HEK293 (cell line): ENCODE data around the gene PLCE1.
"Not testable (repeated sequence)": the region's sequence is repeated elsewhere in the genome, so short reads cannot be mapped to it uniquely, and the experiment has no call there.

ENCODE experiments used
- CTCF ChIA-PET: fragments of 350-600 bp; formaldehyde crosslinking; extraction: SDS; loops from one replicate; lab custom pipeline; 2021; ENCODE audit warnings: antibody characterized with exemption; lab: Yijun Ruan, JAX
- POLR2A ChIA-PET: fragments of 300-600 bp; formaldehyde crosslinking; extraction: SDS; loops from one replicate; lab custom pipeline; 2020; ENCODE audit warnings: antibody characterized with exemption, inconsistent platforms; lab: Yijun Ruan, JAX
- H3K27ac ChIP-seq: fragments of 200-500 bp; sonication (Bioruptor generic); 2 replicates; pipeline ENCODE4 v1.5.1; 2014; ENCODE audit warnings: low read depth, low read length, control low read depth, inconsistent platforms; ENCODE audit errors: extremely low read depth
- H3K36me3 ChIP-seq, 2 experiments: fragments of 200-500 bp in 1 of 2; sonication (Bioruptor generic) in 1 of 2; 1 replicate in 1 of 2; 2 replicates in 1 of 2; pipeline ENCODE4 v1.5.1; 2014 to 2017; ENCODE audit warnings: inconsistent platforms in 2 of 2, low read length in 2 of 2; ENCODE audit not compliant: control insufficient read depth in 2 of 2, insufficient read depth in 1 of 2
- H3K4me1 ChIP-seq: fragments of 200-500 bp; sonication (Bioruptor generic); 2 replicates; pipeline ENCODE4 v1.5.1; 2014; ENCODE audit warnings: mild to moderate bottlenecking, low read length, inconsistent platforms; ENCODE audit not compliant: control insufficient read depth, insufficient read depth
- H3K4me3 ChIP-seq: 2 replicates; pipeline ENCODE4 v1.5.1; 2011; ENCODE audit warnings: low read depth, mild to moderate bottlenecking, control low read depth, low read length, moderate library complexity
- H3K9me3 ChIP-seq: fragments of 200-500 bp; sonication (Bioruptor generic); 2 replicates; pipeline ENCODE4 v1.5.1; 2014; ENCODE audit warnings: low read depth, low read length, inconsistent platforms; ENCODE audit not compliant: control insufficient read depth, insufficient read depth
- GFI1B ChIP-seq: fragments of 450-650 bp; formaldehyde crosslinking; IDR thresholded peaks from 2 replicates; pipeline ENCODE4 v1.5.1; 2016; ENCODE audit warnings: missing biosample characterization, missing genetic modification characterization
- GLIS2 ChIP-seq: fragments of 450-650 bp; formaldehyde crosslinking; IDR thresholded peaks from 2 replicates; pipeline ENCODE4 v1.5.1; 2016; ENCODE audit warnings: missing biosample characterization, missing genetic modification characterization
- OSR2 ChIP-seq: fragments of 450-650 bp; formaldehyde crosslinking; IDR thresholded peaks from 2 replicates; pipeline ENCODE4 v1.5.1; 2016; ENCODE audit warnings: missing biosample characterization, missing genetic modification characterization
- PRDM1 ChIP-seq: fragments of 450-650 bp; formaldehyde crosslinking; IDR thresholded peaks from 2 replicates; pipeline ENCODE4; 2016; ENCODE audit warnings: missing biosample characterization, missing genetic modification characterization
- SCRT2 ChIP-seq: fragments of 450-650 bp; formaldehyde crosslinking; IDR thresholded peaks from 2 replicates; pipeline ENCODE4 v1.5.1; 2016; ENCODE audit warnings: missing biosample characterization, missing genetic modification characterization
- SETDB1 ChIP-seq: IDR thresholded peaks from one replicate; pipeline ENCODE4 v1.6.1; 2017; ENCODE audit warnings: mild to moderate bottlenecking, low read length, moderate library complexity, mixed read lengths; ENCODE audit not compliant: insufficient read length
- YY1 ChIP-seq: fragments of 450-650 bp; formaldehyde crosslinking; IDR thresholded peaks from 2 replicates; pipeline ENCODE4 v1.5.1; 2018; ENCODE audit warnings: missing biosample characterization, missing genetic modification characterization
- ZNF155 ChIP-seq: fragments of 450-650 bp; formaldehyde crosslinking; IDR thresholded peaks from 2 replicates; pipeline ENCODE4 v1.5.1; 2016; ENCODE audit warnings: missing biosample characterization, missing genetic modification characterization
- ZNF248 ChIP-seq: fragments of 450-650 bp; formaldehyde crosslinking; IDR thresholded peaks from 2 replicates; pipeline ENCODE4 v1.5.1; 2017; ENCODE audit warnings: missing biosample characterization, missing genetic modification characterization
- ZNF311 ChIP-seq: fragments of 450-650 bp; formaldehyde crosslinking; IDR thresholded peaks from 2 replicates; pipeline ENCODE4 v1.5.1; 2017; ENCODE audit warnings: missing biosample characterization, missing genetic modification characterization, borderline replicate concordance
- ZNF514 ChIP-seq: fragments of 450-650 bp; formaldehyde crosslinking; IDR thresholded peaks from 2 replicates; pipeline ENCODE4 v1.5.1; 2016; ENCODE audit warnings: missing biosample characterization, missing genetic modification characterization
- ZNF560 ChIP-seq: fragments of 450-650 bp; formaldehyde crosslinking; IDR thresholded peaks from 2 replicates; pipeline ENCODE4 v1.5.1; 2017; ENCODE audit warnings: missing biosample characterization, missing genetic modification characterization, borderline replicate concordance
- TF ChIP-seq, protein P1 (sequence below): fragments of 450-650 bp; formaldehyde crosslinking; IDR thresholded peaks from 2 replicates; pipeline ENCODE4 v1.5.1; 2016; ENCODE audit warnings: missing biosample characterization, missing genetic modification characterization, borderline replicate concordance
- TF ChIP-seq, protein P2 (sequence below): fragments of 450-650 bp; formaldehyde crosslinking; IDR thresholded peaks from 2 replicates; pipeline ENCODE4 v1.5.1; 2016; ENCODE audit warnings: missing biosample characterization, missing genetic modification characterization
- TF ChIP-seq, protein P3 (sequence below): fragments of 450-650 bp; formaldehyde crosslinking; IDR thresholded peaks from 2 replicates; pipeline ENCODE4 v1.5.1; 2017; ENCODE audit warnings: missing biosample characterization, missing genetic modification characterization

PLCE1 gene

DNA sequence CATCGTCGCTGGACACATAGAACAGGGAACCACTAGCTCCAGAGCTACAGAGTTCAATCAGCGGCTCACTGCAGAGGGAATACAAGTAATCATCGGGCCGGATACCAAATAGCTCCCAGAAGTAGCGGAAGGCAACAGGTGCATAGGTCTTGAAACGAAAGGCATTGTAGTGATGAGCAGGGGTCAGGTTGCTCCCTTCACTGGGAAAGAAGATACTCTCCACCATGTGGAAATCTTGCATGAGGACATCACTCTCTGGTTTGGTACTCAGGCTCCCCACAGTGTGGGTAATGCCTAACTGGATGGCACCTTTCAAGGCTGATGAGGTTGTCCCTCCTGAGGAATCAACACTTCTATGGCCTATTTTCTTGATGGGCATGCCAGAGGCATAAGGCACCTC, 32.7 kb upstream of the PLCE1 start:
- H3K4me1 ChIP-seq, H3K4me3 ChIP-seq, POLR2A ChIA-PET, CTCF ChIA-PET, H3K9me3 ChIP-seq, H3K27ac ChIP-seq, H3K36me3 ChIP-seq: not testable (repeated sequence)
- TF ChIP-seq SCRT2, result 0 out of 2 replicates have a peak, but pooled peaks have one; percentile 38

DNA sequence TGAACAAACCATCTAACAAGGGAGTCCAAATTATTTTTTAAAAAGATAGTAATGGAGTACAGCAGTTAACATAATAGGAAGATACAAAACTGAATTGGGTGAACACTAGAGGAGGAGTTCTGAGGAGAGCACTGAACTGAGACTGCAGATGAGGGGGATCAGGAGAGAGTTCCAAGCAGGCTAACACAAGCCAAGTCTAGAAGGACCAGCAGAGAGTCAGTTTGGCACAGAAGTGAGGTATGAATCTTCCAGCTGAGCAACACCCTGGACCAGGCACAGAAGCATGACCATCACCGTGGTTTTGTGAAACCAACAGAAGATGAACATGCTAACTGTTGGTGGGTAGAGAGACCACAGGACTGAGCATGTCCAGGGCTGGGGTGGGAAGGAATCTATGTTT, 30.8 kb upstream of the PLCE1 start:
- TF ChIP-seq SCRT2 (no peak), SETDB1 (no peak), OSR2 (tag by site-specific recombination) (no peak)
- TF ChIP-seq, protein P1, sequence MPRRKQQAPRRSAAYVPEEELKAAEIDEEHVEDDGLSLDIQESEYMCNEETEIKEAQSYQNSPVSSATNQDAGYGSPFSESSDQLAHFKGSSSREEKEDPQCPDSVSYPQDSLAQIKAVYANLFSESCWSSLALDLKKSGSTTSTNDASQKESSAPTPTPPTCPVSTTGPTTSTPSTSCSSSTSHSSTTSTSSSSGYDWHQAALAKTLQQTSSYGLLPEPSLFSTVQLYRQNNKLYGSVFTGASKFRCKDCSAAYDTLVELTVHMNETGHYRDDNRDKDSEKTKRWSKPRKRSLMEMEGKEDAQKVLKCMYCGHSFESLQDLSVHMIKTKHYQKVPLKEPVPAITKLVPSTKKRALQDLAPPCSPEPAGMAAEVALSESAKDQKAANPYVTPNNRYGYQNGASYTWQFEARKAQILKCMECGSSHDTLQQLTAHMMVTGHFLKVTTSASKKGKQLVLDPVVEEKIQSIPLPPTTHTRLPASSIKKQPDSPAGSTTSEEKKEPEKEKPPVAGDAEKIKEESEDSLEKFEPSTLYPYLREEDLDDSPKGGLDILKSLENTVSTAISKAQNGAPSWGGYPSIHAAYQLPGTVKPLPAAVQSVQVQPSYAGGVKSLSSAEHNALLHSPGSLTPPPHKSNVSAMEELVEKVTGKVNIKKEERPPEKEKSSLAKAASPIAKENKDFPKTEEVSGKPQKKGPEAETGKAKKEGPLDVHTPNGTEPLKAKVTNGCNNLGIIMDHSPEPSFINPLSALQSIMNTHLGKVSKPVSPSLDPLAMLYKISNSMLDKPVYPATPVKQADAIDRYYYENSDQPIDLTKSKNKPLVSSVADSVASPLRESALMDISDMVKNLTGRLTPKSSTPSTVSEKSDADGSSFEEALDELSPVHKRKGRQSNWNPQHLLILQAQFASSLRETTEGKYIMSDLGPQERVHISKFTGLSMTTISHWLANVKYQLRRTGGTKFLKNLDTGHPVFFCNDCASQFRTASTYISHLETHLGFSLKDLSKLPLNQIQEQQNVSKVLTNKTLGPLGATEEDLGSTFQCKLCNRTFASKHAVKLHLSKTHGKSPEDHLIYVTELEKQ, result no peak
- no peak overlapping the region for H3K4me3 ChIP-seq
- no peak overlapping the region for H3K27ac ChIP-seq
- CTCF ChIA-PET, result interaction anchor here (0.6 kb wide), 1 partner anchor 63 kb away, joined by 3 read pairs; no protein-coding TSS in a partner anchor
- H3K36me3 ChIP-seq, result no peaks in the 10 kb centered on the region
- POLR2A ChIA-PET, result no interaction called here
- no peaks in the 10 kb centered on the region for H3K4me1 ChIP-seq
- H3K9me3 ChIP-seq, result no peaks in the 10 kb centered on the region

DNA sequence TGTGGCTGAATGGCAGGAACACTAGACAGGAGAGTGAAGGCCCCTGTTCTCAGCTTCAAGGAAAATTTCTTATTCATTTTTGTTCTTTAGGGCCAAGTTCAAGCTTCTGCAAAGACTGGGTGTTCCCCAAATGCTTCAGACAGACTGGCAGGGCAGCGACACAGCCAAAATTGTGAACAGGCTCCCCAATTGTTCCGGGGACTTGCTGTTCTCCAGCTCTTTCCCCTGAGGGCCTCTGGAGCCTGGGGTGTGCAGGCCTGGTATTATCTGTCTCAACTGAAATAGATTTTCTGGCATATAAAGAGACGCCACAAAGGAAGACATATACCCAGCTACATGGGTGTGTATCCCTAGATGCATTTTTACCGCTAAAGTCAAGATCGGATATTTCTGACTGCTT, 30.3 kb upstream of the PLCE1 start:
- Histone ChIP-seq H3K27ac (no peak overlapping the region), H3K4me3 (no peak overlapping the region), H3K9me3 (no peaks in the 10 kb centered on the region), H3K36me3 (no peaks in the 10 kb centered on the region), H3K4me1 (no peaks in the 10 kb centered on the region)
- ChIA-PET POLR2A (no interaction called here), CTCF (interaction anchor here (0.6 kb wide), 2 partner anchors 62 to 359 kb away, joined by 3 read pairs; no protein-coding TSS in a partner anchor)
- TF ChIP-seq ZNF514 (tag by site-specific recombination) (no peak), PRDM1 (tag by site-specific recombination) (no peak), ZNF248 (no peak), GFI1B (tag by site-specific recombination) (no peak), ZNF311 (no peak), GLIS2 (tag by site-specific recombination) (no peak), YY1 (no peak), ZNF155 (no peak), ZNF560 (tag by site-specific recombination) (no peak)
- TF ChIP-seq, protein P2, sequence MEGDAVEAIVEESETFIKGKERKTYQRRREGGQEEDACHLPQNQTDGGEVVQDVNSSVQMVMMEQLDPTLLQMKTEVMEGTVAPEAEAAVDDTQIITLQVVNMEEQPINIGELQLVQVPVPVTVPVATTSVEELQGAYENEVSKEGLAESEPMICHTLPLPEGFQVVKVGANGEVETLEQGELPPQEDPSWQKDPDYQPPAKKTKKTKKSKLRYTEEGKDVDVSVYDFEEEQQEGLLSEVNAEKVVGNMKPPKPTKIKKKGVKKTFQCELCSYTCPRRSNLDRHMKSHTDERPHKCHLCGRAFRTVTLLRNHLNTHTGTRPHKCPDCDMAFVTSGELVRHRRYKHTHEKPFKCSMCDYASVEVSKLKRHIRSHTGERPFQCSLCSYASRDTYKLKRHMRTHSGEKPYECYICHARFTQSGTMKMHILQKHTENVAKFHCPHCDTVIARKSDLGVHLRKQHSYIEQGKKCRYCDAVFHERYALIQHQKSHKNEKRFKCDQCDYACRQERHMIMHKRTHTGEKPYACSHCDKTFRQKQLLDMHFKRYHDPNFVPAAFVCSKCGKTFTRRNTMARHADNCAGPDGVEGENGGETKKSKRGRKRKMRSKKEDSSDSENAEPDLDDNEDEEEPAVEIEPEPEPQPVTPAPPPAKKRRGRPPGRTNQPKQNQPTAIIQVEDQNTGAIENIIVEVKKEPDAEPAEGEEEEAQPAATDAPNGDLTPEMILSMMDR (tag by site-specific recombination), result no peak
- TF ChIP-seq, protein P3, sequence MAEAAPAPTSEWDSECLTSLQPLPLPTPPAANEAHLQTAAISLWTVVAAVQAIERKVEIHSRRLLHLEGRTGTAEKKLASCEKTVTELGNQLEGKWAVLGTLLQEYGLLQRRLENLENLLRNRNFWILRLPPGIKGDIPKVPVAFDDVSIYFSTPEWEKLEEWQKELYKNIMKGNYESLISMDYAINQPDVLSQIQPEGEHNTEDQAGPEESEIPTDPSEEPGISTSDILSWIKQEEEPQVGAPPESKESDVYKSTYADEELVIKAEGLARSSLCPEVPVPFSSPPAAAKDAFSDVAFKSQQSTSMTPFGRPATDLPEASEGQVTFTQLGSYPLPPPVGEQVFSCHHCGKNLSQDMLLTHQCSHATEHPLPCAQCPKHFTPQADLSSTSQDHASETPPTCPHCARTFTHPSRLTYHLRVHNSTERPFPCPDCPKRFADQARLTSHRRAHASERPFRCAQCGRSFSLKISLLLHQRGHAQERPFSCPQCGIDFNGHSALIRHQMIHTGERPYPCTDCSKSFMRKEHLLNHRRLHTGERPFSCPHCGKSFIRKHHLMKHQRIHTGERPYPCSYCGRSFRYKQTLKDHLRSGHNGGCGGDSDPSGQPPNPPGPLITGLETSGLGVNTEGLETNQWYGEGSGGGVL (tag by site-specific recombination), result no peak
